WTC11 (cell line): Measurements from ENCODE around the gene FFAR2. TPM values are rescaled to one million over a fixed set of nuclear protein-coding genes. Genes with fewer than 3 reads are reported as not detected.

Source experiments
- ATAC-seq: fragments of 200-7000 bp; cut with Tn5 transposase; 2 replicates; pipeline ENCODE4 v1.10.0; 2021; ENCODE audit warnings: mild to moderate bottlenecking, moderate library complexity
- CTCF ChIA-PET: fragments of 300-600 bp; sonication (Branson Sonifier 250); formaldehyde crosslinking; loops from one replicate; lab custom pipeline; 2021; ENCODE audit warnings: antibody characterized with exemption; lab: Charles Lee
- POLR2A ChIA-PET: fragments of 350-600 bp; sonication (Branson Sonifier 250); formaldehyde crosslinking; loops from one replicate; lab custom pipeline; 2021; ENCODE audit warnings: antibody characterized with exemption; lab: Charles Lee
- DNase-seq: peaks from one replicate; pipeline ENCODE4 v3.0.0; 2021; ENCODE audit warnings: low spot score
- H3K27ac Mint-ChIP-seq: 2 replicates; pipeline ENCODE4 v1.8.0; 2021; ENCODE audit warnings: mixed read lengths
- H3K27me3 Mint-ChIP-seq: 2 replicates; pipeline ENCODE4 v1.8.0; 2021; ENCODE audit warnings: low read depth, mild to moderate bottlenecking, moderate library complexity, mixed read lengths
- H3K36me3 Mint-ChIP-seq: 2 replicates; pipeline ENCODE4 v1.8.0; 2021; ENCODE audit warnings: mixed read lengths
- H3K4me1 Mint-ChIP-seq: 2 replicates; pipeline ENCODE4 v1.8.0; 2022; ENCODE audit warnings: mixed read lengths
- H3K4me3 Mint-ChIP-seq: 2 replicates; pipeline ENCODE4 v1.8.0; 2021; ENCODE audit warnings: mild to moderate bottlenecking, moderate library complexity, mixed read lengths
- H3K9me3 Mint-ChIP-seq: 2 replicates; pipeline ENCODE4 v1.8.0; 2021; ENCODE audit warnings: mixed read lengths
- NR1H2 ChIP-seq: sonication (generic); formaldehyde crosslinking; IDR thresholded peaks from 2 replicates; pipeline ENCODE4 v1.9.0; 2021; ENCODE audit warnings: mild to moderate bottlenecking, moderate library complexity, missing genetic modification reagents
- NR2C2 ChIP-seq: sonication (generic); formaldehyde crosslinking; IDR thresholded peaks from 2 replicates; pipeline ENCODE4 v1.8.0; 2022; ENCODE audit warnings: mild to moderate bottlenecking, missing genetic modification reagents
- RORB ChIP-seq: fragments of 250-450 bp; sonication (Bioruptor Pico); IDR thresholded peaks from 2 replicates; pipeline ENCODE4 v1.9.0; 2021; ENCODE audit warnings: mild to moderate bottlenecking
- SMAD3 ChIP-seq: sonication (generic); formaldehyde crosslinking; IDR thresholded peaks from 2 replicates; pipeline ENCODE4 v1.8.0; 2022; ENCODE audit warnings: missing genetic modification reagents, mild to moderate bottlenecking, borderline replicate concordance
- TEAD1 ChIP-seq: sonication (generic); formaldehyde crosslinking; IDR thresholded peaks from 2 replicates; pipeline ENCODE4 v1.8.0; 2022; ENCODE audit warnings: mild to moderate bottlenecking, missing genetic modification reagents
- TEAD4 ChIP-seq: sonication (generic); formaldehyde crosslinking; IDR thresholded peaks from 2 replicates; pipeline ENCODE4 v1.8.0; 2022; ENCODE audit warnings: mild to moderate bottlenecking, missing genetic modification reagents
- ZBTB21 ChIP-seq: sonication (generic); formaldehyde crosslinking; IDR thresholded peaks from 2 replicates; pipeline ENCODE4 v1.8.1; 2023; ENCODE audit warnings: mild to moderate bottlenecking, missing genetic modification reagents, borderline replicate concordance
- ZNF317 ChIP-seq: sonication (generic); formaldehyde crosslinking; IDR thresholded peaks from 2 replicates; pipeline ENCODE4 v1.8.1; 2023; ENCODE audit warnings: low read depth, mild to moderate bottlenecking, moderate library complexity, missing genetic modification reagents, borderline replicate concordance
- total RNA-seq: library from RNA; stranded (reverse); gene quantifications from 3 replicates; pipeline ENCODE4 v1.2.3, GENCODE V29; 2021
- TF ChIP-seq, protein P1 (sequence below): sonication (generic); formaldehyde crosslinking; conservative IDR thresholded peaks from 2 replicates; pipeline ENCODE4 v1.8.1; 2022; ENCODE audit warnings: mild to moderate bottlenecking, missing genetic modification reagents
- TF ChIP-seq, protein P2 (sequence below): sonication (generic); formaldehyde crosslinking; IDR thresholded peaks from 2 replicates; pipeline ENCODE4 v1.8.1; 2023; ENCODE audit warnings: mild to moderate bottlenecking, missing genetic modification reagents
- TF ChIP-seq, protein P3 (sequence below): sonication (generic); formaldehyde crosslinking; IDR thresholded peaks from 2 replicates; pipeline ENCODE4 v1.8.1; 2023; ENCODE audit warnings: mild to moderate bottlenecking, missing genetic modification reagents, moderate library complexity
- TF ChIP-seq, protein P4 (sequence below): fragments of 250-450 bp; sonication (Bioruptor Pico); IDR thresholded peaks from 2 replicates; pipeline ENCODE4 v1.9.0; 2021; ENCODE audit warnings: moderate library complexity, mild to moderate bottlenecking, inconsistent platforms, borderline replicate concordance
- TF ChIP-seq, protein P5 (sequence below): sonication (generic); formaldehyde crosslinking; IDR thresholded peaks from 2 replicates; pipeline ENCODE4 v1.8.0; 2022; ENCODE audit warnings: mild to moderate bottlenecking, missing genetic modification reagents
- TF ChIP-seq, protein P6 (sequence below): sonication (generic); formaldehyde crosslinking; IDR thresholded peaks from 2 replicates; pipeline ENCODE4 v1.8.0; 2022; ENCODE audit warnings: mild to moderate bottlenecking, missing genetic modification reagents
- TF ChIP-seq, protein P7 (sequence below): sonication (generic); formaldehyde crosslinking; IDR thresholded peaks from 2 replicates; pipeline ENCODE4 v1.8.0; 2022; ENCODE audit warnings: mild to moderate bottlenecking, missing genetic modification reagents

The FFAR2 gene
- total RNA-seq, 1 experiment from 2014 or later = not detected

DNA sequence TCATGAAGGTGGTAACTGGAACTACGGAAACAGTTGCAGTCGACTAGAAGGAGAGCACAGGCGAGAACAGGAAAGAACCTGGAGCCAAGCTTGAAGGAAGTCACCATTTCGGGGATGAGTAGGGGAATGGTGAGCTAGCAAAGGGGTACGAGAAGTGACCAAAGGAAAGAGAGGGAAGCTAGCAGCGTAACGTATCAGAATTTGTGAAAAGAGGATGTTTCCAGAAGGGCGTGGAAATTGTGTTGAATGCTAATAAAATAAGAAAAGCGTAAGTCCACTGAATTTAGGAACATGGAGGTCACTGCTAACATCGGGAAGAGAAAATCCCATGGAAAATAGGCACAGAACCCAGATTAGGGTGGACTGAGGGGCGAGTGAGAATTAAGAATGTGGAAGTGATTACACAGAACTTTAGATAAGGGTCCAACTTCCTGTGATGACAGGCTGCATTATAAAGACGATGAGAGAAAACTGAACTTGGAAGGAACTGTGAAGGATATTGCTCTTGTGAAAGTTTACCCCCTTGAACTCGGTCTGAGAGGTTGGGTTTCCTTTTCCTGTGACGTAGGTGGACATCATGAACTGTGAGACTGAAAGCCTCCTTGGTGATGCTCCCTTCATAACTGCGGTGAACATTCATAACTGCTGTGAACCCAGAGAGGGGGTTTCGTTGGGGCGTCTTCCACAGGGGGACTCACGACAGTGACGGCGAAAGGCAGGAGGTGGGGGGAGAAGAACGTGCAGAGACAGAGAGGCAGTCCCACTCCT, 2.0 kb upstream of the FFAR2 start:
- Mint-ChIP-seq H3K4me3 (no peak overlapping the region), H3K36me3 (no peaks in the 10 kb centered on the region), H3K27me3 (peaks cover 9% of the 10 kb centered on the region), H3K27ac (no peak overlapping the region), H3K4me1 (peaks cover 9% of the 10 kb centered on the region), H3K9me3 (no peaks in the 10 kb centered on the region)
- DNase-seq (no peak), ATAC-seq (no peak)
- TF ChIP-seq, protein P1, sequence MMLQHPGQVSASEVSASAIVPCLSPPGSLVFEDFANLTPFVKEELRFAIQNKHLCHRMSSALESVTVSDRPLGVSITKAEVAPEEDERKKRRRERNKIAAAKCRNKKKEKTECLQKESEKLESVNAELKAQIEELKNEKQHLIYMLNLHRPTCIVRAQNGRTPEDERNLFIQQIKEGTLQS = no peak
- TF ChIP-seq, protein P2, sequence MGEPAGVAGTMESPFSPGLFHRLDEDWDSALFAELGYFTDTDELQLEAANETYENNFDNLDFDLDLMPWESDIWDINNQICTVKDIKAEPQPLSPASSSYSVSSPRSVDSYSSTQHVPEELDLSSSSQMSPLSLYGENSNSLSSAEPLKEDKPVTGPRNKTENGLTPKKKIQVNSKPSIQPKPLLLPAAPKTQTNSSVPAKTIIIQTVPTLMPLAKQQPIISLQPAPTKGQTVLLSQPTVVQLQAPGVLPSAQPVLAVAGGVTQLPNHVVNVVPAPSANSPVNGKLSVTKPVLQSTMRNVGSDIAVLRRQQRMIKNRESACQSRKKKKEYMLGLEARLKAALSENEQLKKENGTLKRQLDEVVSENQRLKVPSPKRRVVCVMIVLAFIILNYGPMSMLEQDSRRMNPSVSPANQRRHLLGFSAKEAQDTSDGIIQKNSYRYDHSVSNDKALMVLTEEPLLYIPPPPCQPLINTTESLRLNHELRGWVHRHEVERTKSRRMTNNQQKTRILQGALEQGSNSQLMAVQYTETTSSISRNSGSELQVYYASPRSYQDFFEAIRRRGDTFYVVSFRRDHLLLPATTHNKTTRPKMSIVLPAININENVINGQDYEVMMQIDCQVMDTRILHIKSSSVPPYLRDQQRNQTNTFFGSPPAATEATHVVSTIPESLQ (CRISPR knock-in tag) = no peak
- TF ChIP-seq, protein P3, sequence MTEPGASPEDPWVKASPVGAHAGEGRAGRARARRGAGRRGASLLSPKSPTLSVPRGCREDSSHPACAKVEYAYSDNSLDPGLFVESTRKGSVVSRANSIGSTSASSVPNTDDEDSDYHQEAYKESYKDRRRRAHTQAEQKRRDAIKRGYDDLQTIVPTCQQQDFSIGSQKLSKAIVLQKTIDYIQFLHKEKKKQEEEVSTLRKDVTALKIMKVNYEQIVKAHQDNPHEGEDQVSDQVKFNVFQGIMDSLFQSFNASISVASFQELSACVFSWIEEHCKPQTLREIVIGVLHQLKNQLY (CRISPR knock-in tag) = no peak
- TF ChIP-seq, protein P4, sequence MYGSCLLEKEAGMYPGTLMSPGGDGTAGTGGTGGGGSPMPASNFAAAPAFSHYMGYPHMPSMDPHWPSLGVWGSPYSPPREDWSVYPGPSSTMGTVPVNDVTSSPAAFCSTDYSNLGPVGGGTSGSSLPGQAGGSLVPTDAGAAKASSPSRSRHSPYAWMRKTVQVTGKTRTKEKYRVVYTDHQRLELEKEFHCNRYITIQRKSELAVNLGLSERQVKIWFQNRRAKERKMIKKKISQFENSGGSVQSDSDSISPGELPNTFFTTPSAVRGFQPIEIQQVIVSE (CRISPR knock-in tag) = no peak
- TF ChIP-seq NR2C2 (CRISPR knock-in tag) (no peak), ZNF317 (CRISPR knock-in tag) (no peak), TEAD1 (no peak), SMAD3 (CRISPR knock-in tag) (no peak), TEAD4 (CRISPR knock-in tag) (no peak), ZBTB21 (CRISPR knock-in tag) (no peak), RORB (CRISPR knock-in tag) (no peak), NR1H2 (CRISPR knock-in tag) (no peak)
- TF ChIP-seq, protein P5, sequence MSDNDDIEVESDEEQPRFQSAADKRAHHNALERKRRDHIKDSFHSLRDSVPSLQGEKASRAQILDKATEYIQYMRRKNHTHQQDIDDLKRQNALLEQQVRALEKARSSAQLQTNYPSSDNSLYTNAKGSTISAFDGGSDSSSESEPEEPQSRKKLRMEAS (CRISPR knock-in tag) = no peak
- TF ChIP-seq, protein P6, sequence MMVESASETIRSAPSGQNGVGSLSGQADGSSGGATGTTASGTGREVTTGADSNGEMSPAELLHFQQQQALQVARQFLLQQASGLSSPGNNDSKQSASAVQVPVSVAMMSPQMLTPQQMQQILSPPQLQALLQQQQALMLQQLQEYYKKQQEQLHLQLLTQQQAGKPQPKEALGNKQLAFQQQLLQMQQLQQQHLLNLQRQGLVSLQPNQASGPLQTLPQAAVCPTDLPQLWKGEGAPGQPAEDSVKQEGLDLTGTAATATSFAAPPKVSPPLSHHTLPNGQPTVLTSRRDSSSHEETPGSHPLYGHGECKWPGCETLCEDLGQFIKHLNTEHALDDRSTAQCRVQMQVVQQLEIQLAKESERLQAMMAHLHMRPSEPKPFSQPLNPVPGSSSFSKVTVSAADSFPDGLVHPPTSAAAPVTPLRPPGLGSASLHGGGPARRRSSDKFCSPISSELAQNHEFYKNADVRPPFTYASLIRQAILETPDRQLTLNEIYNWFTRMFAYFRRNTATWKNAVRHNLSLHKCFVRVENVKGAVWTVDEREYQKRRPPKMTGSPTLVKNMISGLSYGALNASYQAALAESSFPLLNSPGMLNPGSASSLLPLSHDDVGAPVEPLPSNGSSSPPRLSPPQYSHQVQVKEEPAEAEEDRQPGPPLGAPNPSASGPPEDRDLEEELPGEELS (CRISPR knock-in tag) = no peak
- POLR2A ChIA-PET = interaction anchor here (0.5 kb wide), 1 partner anchor 9 kb away, joined by 6 read pairs; no protein-coding TSS in a partner anchor
- CTCF ChIA-PET = no interaction called here

DNA sequence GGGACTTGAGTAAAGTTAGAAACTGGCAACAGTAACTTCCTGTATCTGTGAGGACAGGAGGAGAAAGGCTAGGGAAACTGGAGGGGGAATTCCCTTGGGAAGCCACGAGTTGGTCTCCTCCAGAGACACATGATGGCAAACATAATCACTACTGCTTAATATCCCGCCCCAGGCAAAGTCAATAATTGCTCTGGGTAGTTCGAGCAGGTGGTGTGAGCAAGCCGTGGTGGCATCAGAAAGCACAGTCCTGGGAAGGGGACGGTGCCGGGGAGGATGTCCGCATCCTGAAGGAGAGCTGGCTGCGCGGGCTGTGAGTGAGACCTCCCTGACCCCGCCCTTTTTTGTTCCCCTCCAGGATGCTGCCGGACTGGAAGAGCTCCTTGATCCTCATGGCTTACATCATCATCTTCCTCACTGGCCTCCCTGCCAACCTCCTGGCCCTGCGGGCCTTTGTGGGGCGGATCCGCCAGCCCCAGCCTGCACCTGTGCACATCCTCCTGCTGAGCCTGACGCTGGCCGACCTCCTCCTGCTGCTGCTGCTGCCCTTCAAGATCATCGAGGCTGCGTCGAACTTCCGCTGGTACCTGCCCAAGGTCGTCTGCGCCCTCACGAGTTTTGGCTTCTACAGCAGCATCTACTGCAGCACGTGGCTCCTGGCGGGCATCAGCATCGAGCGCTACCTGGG, 1.4 kb downstream of the FFAR2 start:
- ATAC-seq = no peak
- POLR2A ChIA-PET = interaction anchor here (0.6 kb wide), 1 partner anchor 194 kb away, joined by 6 read pairs; no protein-coding TSS in a partner anchor
- CTCF ChIA-PET = interaction anchor here (1.3 to 2.3 kb wide), 2 partner anchors 27 to 46 kb away, joined by 3 to 9 read pairs; no protein-coding TSS in a partner anchor
- peaks cover 9% of the 10 kb centered on the region for H3K27me3 Mint-ChIP-seq
- no peak for DNase-seq
- H3K4me1 Mint-ChIP-seq = peaks cover 9% of the 10 kb centered on the region
- no peak overlapping the region for H3K4me3 Mint-ChIP-seq
- H3K9me3 Mint-ChIP-seq = no peaks in the 10 kb centered on the region
- TF ChIP-seq, protein P7, sequence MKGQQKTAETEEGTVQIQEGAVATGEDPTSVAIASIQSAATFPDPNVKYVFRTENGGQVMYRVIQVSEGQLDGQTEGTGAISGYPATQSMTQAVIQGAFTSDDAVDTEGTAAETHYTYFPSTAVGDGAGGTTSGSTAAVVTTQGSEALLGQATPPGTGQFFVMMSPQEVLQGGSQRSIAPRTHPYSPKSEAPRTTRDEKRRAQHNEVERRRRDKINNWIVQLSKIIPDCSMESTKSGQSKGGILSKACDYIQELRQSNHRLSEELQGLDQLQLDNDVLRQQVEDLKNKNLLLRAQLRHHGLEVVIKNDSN (CRISPR knock-in tag) = no peak
- H3K36me3 Mint-ChIP-seq = no peaks in the 10 kb centered on the region
- H3K27ac Mint-ChIP-seq = no peak overlapping the region
